Measurements from ENCODE around the gene MANSC1.

DNA sequence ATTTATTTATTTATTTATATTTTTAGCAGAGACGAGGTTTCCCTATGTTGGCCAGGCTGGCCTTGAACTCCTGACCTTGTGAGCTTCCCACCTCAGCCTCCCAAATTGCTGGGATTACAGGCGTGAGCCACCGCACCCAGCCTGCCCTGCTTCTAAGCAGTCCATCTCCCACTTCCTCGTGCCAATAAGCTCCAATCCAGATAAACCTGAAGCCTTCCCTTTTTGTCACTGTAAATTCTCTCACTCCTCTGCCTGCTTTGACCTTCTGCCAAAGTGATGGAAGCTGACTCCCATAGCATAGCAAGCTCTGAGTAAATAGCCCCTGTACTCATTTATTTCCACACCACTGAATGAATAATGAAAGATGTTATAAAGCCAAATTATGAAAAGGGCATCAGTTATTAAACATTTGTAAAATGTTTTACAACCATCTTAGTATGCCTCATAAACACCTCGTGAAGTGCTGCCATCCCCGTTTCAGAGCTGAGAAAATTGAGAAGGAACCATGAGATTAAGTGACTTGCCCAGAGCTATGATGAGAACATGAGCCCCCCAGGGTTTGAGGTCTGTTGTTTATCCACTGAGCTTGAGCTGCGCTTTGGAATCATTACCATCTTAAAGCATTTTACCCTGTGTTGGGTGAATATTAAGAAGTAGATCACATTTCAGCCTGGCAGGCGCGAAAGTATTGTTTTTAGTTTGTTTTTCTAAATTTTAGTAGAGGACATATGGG lies 30.4 kb downstream of the MANSC1 start:
- TF ChIP-seq CTCF (IDR thresholded peaks at IDR 0.05; ENCODE audit: poor library complexity, severe bottlenecking): no peak
- TF ChIP-seq SMC3 (conservative IDR thresholded peaks at IDR 0.05; ENCODE audit: poor library complexity): no peak
- no peak for TF ChIP-seq REST (IDR thresholded peaks at IDR 0.05; ENCODE audit: borderline replicate concordance)
- TF ChIP-seq EZH2 (IDR thresholded peaks at IDR 0.05; ENCODE audit: borderline replicate concordance, insufficient read depth, low read length, poor library complexity, severe bottlenecking): no peak
- no peak for TF ChIP-seq POLR2AphosphoS5 (IDR thresholded peaks at IDR 0.05)
- no peak for TF ChIP-seq RAD21 (conservative IDR thresholded peaks at IDR 0.05)
- TF ChIP-seq MXI1 (conservative IDR thresholded peaks at IDR 0.05; ENCODE audit: poor library complexity, severe bottlenecking): no peak
- no peak for TF ChIP-seq EP300 (conservative IDR thresholded peaks at IDR 0.05; ENCODE audit: poor library complexity, severe bottlenecking)
- TF ChIP-seq TAF1 (IDR thresholded peaks at IDR 0.05; ENCODE audit: low read depth): no peak
